ENCODE results near the gene SMYD5. TPM values are rescaled to one million over a fixed set of nuclear protein-coding genes. Genes with fewer than 3 reads are reported as not detected.

Gene SMYD5
- total RNA-seq, 2 experiments from 2014 or later: 47.0 to 50.5 TPM

DNA sequence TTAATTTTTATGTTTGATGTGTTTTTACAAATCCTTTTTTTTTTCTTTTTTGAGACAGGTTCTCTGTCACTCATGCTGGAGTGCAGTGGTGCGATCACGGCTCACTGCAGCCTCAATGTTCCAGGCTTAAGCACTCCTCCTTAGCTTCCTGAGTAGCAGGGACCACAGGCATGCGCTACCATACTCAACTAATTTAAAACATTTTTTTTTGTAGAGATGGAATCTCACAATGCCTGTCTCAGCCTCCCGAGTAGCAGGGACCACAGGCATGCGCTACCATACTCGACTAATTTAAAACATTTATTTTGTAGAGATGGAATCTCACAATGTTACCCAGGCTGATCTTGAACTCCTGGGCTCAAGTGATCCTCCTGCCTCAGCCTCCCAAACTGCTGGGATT lies 8.4 kb upstream of the SMYD5 start:
- Mint-ChIP-seq H3K4me1 (peaks cover 4% of the 10 kb centered on the region), H3K36me3 (ENCODE audit: low read depth) (no peaks in the 10 kb centered on the region), H3K27ac (no peak overlapping the region), H3K9me3 (ENCODE audit: low read depth) (no peaks in the 10 kb centered on the region), H3K4me3 (no peak overlapping the region), H3K27me3 (peaks cover 41% of the 10 kb centered on the region)
- POLR2A ChIA-PET: interaction anchor here (0.6 kb wide), 1 partner anchor 10 kb away, joined by 4 read pairs; no protein-coding TSS in a partner anchor
- ATAC-seq: no peak
- no peak for DNase-seq
- CTCF ChIA-PET: interaction anchor here (1.4 kb wide), 1 partner anchor 120 kb away, joined by 4 read pairs; no protein-coding TSS in a partner anchor
- intact Hi-C loops (cut with DNase I, micrococcal nuclease): no loop called here

DNA sequence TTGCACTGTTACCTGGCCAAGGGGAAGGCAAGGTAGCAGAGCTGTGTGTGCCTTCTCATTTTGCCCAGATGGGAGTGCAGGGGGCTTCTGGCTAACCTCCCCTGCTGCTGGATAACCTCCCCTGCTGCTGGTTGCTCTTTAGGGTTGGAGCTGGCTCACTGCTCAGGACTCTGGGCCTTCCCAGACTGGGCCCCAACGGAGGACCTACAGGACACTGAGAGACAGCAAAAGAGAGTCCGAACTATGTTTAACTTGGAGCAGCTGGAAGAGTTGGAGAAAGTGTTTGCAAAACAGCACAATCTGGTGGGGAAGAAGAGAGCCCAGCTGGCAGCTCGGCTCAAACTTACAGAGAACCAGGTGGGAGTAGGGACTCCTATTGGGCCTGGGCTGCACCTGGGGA lies 5.8 kb upstream of the SMYD5 start:
- Mint-ChIP-seq H3K36me3 (ENCODE audit: low read depth) (no peaks in the 10 kb centered on the region), H3K27ac (no peak overlapping the region), H3K9me3 (ENCODE audit: low read depth) (no peaks in the 10 kb centered on the region), H3K4me3 (no peak overlapping the region), H3K27me3 (peaks cover 31% of the 10 kb centered on the region), H3K4me1 (peaks cover 10% of the 10 kb centered on the region)
- DNase-seq: no peak
- intact Hi-C loops (cut with DNase I, micrococcal nuclease): no loop called here
- no peak for ATAC-seq
- CTCF ChIA-PET: interaction anchor here (3.3 kb wide), 1 partner anchor 31 kb away, joined by 17 read pairs; no protein-coding TSS in a partner anchor
- POLR2A ChIA-PET: no interaction called here

DNA sequence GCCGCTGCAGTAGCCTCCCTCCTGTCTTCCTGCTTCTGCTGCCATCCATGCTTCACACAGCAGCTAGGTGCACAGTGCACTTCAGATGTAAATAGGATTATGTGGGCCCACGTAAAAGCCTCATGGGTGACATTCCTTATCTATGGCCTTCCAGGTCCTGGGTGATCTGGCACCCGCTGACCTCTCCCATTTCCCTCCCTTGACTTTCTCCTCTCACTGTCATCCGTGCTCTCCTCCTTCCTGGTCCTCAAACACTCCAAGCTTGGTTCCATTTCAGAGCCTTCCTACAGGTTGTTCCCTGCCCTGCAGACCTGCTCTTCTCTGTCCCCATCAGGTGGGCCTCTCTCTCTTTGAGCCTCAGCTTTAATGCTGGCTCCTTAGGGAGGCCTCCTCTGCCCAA lies 4.0 kb upstream of the SMYD5 start:
- no peak overlapping the region for H3K4me3 Mint-ChIP-seq
- POLR2A ChIA-PET: no interaction called here

DNA sequence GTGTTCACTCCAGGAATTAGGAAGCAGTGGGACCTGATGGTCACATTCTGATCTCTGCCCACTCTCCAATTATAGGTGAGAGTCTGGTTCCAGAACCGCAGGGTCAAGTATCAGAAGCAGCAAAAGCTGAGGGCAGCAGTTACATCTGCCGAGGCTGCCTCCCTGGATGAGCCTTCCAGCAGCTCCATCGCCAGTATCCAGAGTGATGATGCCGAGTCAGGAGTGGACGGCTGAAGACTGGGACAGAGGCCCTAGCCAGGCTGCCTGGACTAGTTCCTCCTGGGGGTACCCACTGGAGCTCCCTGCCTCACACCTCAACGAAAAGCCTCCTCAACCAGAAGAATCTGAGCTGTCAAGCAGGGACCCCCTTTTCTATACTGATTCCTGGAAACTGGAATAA lies 3.3 kb upstream of the SMYD5 start:
- intact Hi-C loops (cut with DNase I, micrococcal nuclease): loop anchor here in 1 of 2 experiments (10.0 kb wide), 1 partner anchor 1624 kb away; the partner anchor contains the start of gene HK2
- H3K9me3 Mint-ChIP-seq (ENCODE audit: low read depth): no peaks in the 10 kb centered on the region
- POLR2A ChIA-PET: no interaction called here
- H3K4me3 Mint-ChIP-seq: no peak overlapping the region
- H3K36me3 Mint-ChIP-seq (ENCODE audit: low read depth): peaks cover 2% of the 10 kb centered on the region
- peaks cover 25% of the 10 kb centered on the region for H3K4me1 Mint-ChIP-seq
- no peak for ATAC-seq
- CTCF ChIA-PET: interaction anchor here (0.9 to 3.3 kb wide), 5 partner anchors 10 to 346 kb away, joined by 3 to 17 read pairs (median 3); no protein-coding TSS in a partner anchor
- H3K27ac Mint-ChIP-seq: no peak overlapping the region
- peaks cover 16% of the 10 kb centered on the region for H3K27me3 Mint-ChIP-seq
- no peak for DNase-seq

More for the DNA sequence above, 4.0 kb upstream of the SMYD5 start:
- Mint-ChIP-seq H3K4me1 (peaks cover 18% of the 10 kb centered on the region), H3K9me3 (ENCODE audit: low read depth) (no peaks in the 10 kb centered on the region), H3K27me3 (peaks cover 19% of the 10 kb centered on the region), H3K36me3 (ENCODE audit: low read depth) (peaks cover 2% of the 10 kb centered on the region), H3K27ac (no peak overlapping the region)
- CTCF ChIA-PET: interaction anchor here (0.7 to 3.3 kb wide), 4 partner anchors 11 to 316 kb away, joined by 3 to 17 read pairs (median 5); no protein-coding TSS in a partner anchor
- no peak for ATAC-seq
- intact Hi-C loops (cut with DNase I, micrococcal nuclease): loop anchor here in 1 of 2 experiments (10.0 kb wide), 1 partner anchor 1625 kb away; the partner anchor contains the start of gene HK2
- DNase-seq: no peak

DNA sequence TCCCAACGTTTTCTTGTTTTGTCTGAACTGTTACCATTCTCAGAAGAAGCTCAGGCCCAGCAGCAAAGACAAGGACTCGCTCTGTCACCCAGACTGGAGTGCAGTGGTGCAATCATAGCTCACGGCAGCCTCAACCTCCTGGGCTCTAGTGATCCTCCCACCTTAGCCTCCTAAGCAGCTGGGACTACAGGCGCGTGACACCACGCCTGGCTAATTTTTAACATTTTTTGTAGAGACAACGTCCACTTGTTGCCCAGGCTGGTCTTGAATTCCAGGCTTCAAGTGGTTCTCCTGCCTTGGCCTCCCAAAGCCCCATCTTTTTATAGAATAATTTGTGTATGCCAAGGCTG lies 2.0 kb upstream of the SMYD5 start:
- no peak overlapping the region for H3K4me3 Mint-ChIP-seq
- peaks cover 10% of the 10 kb centered on the region for H3K27me3 Mint-ChIP-seq
- H3K27ac Mint-ChIP-seq: no peak overlapping the region
- intact Hi-C loops (cut with DNase I, micrococcal nuclease): loop anchor here (1.0 to 10.0 kb wide), 3 partner anchors 35 to 1623 kb away; partner anchors contain the start of gene HK2 (in 1 of the 2)
- H3K36me3 Mint-ChIP-seq (ENCODE audit: low read depth): peaks cover 2% of the 10 kb centered on the region
- CTCF ChIA-PET: interaction anchor here (0.6 to 3.2 kb wide), 30 partner anchors 7 to 1978 kb away, joined by 3 to 37 read pairs (median 4); partner anchors contain the start of genes CCT7, NOTO and PRADC1
- peaks cover 27% of the 10 kb centered on the region for H3K4me1 Mint-ChIP-seq
- DNase-seq: no peak
- no peaks in the 10 kb centered on the region for H3K9me3 Mint-ChIP-seq (ENCODE audit: low read depth)
- ATAC-seq: no peak
- POLR2A ChIA-PET: interaction anchor here (0.7 to 1.5 kb wide), 3 partner anchors 8 to 35 kb away, joined by 3 to 8 read pairs (median 5); partner anchors contain the start of genes CCT7 and PRADC1

DNA sequence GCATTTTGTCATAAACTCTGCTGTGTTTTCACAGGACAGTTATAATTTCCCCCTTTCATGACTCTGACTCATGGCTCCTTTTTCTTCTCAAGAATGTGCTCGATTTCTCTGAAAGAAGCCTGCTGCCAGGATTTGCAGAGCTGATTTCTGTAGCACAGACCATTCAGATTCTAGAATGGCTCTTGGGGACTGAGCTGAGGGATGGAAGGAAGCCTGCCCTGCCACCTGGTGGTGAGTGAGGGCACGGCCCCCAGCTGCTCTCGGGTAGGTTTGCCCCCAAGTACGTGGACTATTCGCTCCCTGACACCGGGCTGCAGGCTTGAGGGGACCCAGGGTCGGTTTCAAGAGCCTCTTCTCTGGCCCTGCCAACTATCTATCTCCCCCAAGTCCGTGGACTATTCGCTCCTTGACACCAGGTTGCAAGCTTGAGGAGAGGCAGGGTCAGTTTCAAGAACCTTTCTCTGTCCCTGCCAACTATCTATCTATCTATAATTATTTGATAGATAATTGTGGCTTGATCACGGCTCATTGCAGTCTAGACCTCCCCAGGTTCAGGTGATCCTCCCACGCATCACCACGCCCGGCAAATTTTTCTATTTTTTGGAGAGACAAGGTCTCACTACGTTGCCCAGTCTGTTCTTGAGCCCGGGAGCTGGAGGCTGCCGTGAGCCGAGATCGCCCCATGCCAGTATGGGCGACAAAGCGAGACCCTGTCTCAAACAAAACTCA lies 1.4 kb upstream of the SMYD5 start:
- Mint-ChIP-seq H3K27me3 (peaks cover 7% of the 10 kb centered on the region), H3K4me1 (peaks cover 32% of the 10 kb centered on the region), H3K36me3 (ENCODE audit: low read depth) (peaks cover 2% of the 10 kb centered on the region), H3K9me3 (ENCODE audit: low read depth) (no peaks in the 10 kb centered on the region), H3K27ac (no peak overlapping the region), H3K4me3 (no peak overlapping the region)
- ATAC-seq (peak; percentile 79), DNase-seq (peak; percentile 89)
- POLR2A ChIA-PET: interaction anchor here (0.6 to 1.5 kb wide), 4 partner anchors 9 to 104 kb away, joined by 3 to 8 read pairs (median 6); partner anchors contain the start of genes CCT7 and PRADC1
- intact Hi-C loops (cut with DNase I, micrococcal nuclease): loop anchor here (1.0 to 10.0 kb wide), 3 partner anchors 36 to 1622 kb away; partner anchors contain the start of gene HK2 (in 1 of the 2)
- CTCF ChIA-PET: interaction anchor here (0.6 to 3.2 kb wide), 33 partner anchors 8 to 1978 kb away, joined by 3 to 37 read pairs (median 4); partner anchors contain the start of genes CCT7, NOTO and PRADC1

DNA sequence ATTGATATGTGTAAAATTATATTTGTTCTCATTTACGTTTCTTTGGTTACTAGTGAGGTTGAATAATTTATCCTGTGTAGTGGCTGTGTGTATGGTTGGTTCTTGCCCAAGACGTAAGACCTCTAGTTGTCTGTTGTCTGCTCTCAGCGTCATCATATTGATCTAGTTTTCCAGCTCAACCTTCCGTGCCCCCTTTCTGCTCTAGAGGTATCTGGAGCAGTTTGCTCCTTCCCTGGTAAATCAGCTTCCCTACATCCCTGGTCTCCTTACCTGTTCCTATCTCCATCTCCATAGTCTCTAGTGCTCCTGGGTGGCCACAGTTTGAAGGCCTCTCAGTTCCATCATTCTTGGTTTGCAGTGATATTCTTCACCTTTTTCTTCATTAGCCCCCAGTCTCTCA lies 1.2 kb downstream of the SMYD5 start:
- DNase-seq: no peak
- Mint-ChIP-seq H3K4me3 (peak overlapping the region; percentile 98), H3K4me1 (peaks cover 33% of the 10 kb centered on the region), H3K36me3 (ENCODE audit: low read depth) (peaks cover 6% of the 10 kb centered on the region), H3K9me3 (ENCODE audit: low read depth) (no peaks in the 10 kb centered on the region), H3K27ac (peak overlapping the region; percentile 99), H3K27me3 (no peaks in the 10 kb centered on the region)
- POLR2A ChIA-PET: interaction anchor here (0.7 to 0.9 kb wide), 3 partner anchors 14 to 36 kb away, joined by 3 to 5 read pairs (median 3); partner anchors contain the start of gene PRADC1
- intact Hi-C loops (cut with DNase I, micrococcal nuclease): loop anchor here in 1 of 2 experiments (10.0 kb wide), 1 partner anchor 1620 kb away; the partner anchor contains the start of gene HK2
- ATAC-seq: no peak
- CTCF ChIA-PET: interaction anchor here (0.7 to 2.1 kb wide), 7 partner anchors 13 to 144 kb away, joined by 3 to 10 read pairs (median 3); partner anchors contain the start of gene SFXN5

DNA sequence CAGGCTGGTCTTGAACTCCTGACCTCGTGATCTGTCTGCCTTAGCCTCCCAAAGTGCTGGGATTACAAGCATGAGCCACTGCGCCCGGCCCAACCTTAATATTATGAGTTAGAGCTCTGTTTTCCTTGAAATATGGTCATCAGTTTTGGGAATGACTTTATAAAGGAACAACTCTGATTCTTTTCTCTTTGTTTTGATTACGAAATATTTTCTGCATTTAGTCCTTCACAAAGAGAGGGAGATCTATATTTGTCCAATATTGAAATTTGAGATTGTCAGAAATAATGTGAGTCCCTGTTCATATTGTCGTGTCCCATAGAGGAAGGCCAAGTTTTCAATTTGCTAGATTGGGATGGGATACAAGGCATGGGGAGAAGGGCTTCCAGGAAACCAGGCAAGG lies 3.1 kb downstream of the SMYD5 start:
- ChIA-PET CTCF (interaction anchor here (2.4 kb wide), 1 partner anchor 17 kb away, joined by 11 read pairs; the partner anchor contains the start of genes CCT7 and PRADC1), POLR2A (no interaction called here)
- peak overlapping the region; percentile 22 for H3K27ac Mint-ChIP-seq
- H3K9me3 Mint-ChIP-seq (ENCODE audit: low read depth): no peaks in the 10 kb centered on the region
- intact Hi-C loops (cut with DNase I, micrococcal nuclease): loop anchor here in 1 of 2 experiments (10.0 kb wide), 1 partner anchor 1618 kb away; the partner anchor contains the start of gene HK2
- peaks cover 33% of the 10 kb centered on the region for H3K4me1 Mint-ChIP-seq
- ATAC-seq: no peak
- H3K36me3 Mint-ChIP-seq (ENCODE audit: low read depth): peaks cover 22% of the 10 kb centered on the region
- H3K4me3 Mint-ChIP-seq: no peak overlapping the region
- no peaks in the 10 kb centered on the region for H3K27me3 Mint-ChIP-seq
- DNase-seq: no peak

DNA sequence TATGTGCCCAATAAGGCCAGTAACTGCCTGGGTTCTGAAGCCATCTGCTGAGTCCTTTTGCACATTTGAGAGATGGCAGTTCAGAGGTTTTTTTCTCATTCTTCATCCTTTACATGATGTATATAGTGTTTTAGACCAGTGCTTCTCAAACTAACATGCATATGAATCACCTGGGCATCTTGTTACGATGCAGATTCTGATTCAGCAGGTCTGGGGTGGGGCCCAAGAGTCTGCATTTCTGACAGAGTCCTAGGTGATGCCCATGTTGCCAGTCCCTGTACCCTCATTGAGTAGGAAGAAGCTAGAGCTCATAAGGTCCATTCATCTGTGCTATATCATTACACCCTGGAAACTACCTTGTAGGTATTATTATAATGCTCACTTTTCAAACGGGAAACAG lies 3.8 kb downstream of the SMYD5 start:
- ChIA-PET POLR2A (interaction anchor here (1.0 kb wide), 1 partner anchor 10 kb away, joined by 6 read pairs; no protein-coding TSS in a partner anchor), CTCF (interaction anchor here (1.1 to 2.4 kb wide), 3 partner anchors 11 to 325 kb away, joined by 3 to 11 read pairs (median 4); partner anchors contain the start of genes CCT7 and PRADC1)
- peaks cover 28% of the 10 kb centered on the region for H3K4me1 Mint-ChIP-seq
- no peaks in the 10 kb centered on the region for H3K9me3 Mint-ChIP-seq (ENCODE audit: low read depth)
- peaks cover 27% of the 10 kb centered on the region for H3K36me3 Mint-ChIP-seq (ENCODE audit: low read depth)
- ATAC-seq (no peak), DNase-seq (no peak)
- intact Hi-C loops (cut with DNase I, micrococcal nuclease): loop anchor here in 1 of 2 experiments (10.0 kb wide), 1 partner anchor 1617 kb away; the partner anchor contains the start of gene HK2
- no peak overlapping the region for H3K4me3 Mint-ChIP-seq
- no peaks in the 10 kb centered on the region for H3K27me3 Mint-ChIP-seq
- no peak overlapping the region for H3K27ac Mint-ChIP-seq

DNA sequence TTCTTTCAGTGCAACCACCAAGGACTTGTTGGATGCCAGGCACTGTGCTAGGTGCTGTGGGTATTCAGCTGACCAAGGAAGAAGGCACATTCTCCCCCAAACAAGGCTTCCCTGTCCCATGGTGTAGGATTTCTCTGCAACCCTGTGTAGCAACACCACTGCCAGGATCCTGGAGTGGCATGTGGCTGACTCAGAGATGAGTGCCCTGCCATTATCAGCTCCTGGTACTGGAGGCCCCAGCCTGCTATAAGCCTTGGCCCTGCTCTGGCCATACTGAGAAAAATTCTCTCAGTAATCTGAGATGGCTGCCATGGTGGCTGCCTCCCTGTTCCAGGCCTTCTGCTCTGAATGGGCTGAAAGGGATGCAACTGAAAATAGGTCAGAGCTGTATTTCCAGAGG lies 4.3 kb downstream of the SMYD5 start:
- no peak overlapping the region for H3K4me3 Mint-ChIP-seq
- no peak overlapping the region for H3K27ac Mint-ChIP-seq
- intact Hi-C loops (cut with DNase I, micrococcal nuclease): loop anchor here in 1 of 2 experiments (10.0 kb wide), 1 partner anchor 1617 kb away; the partner anchor contains the start of gene HK2
- ChIA-PET POLR2A (interaction anchor here (1.0 kb wide), 1 partner anchor 10 kb away, joined by 6 read pairs; no protein-coding TSS in a partner anchor), CTCF (interaction anchor here (1.1 to 2.4 kb wide), 3 partner anchors 11 to 325 kb away, joined by 3 to 11 read pairs (median 4); partner anchors contain the start of genes CCT7 and PRADC1)
- no peaks in the 10 kb centered on the region for H3K9me3 Mint-ChIP-seq (ENCODE audit: low read depth)
- H3K36me3 Mint-ChIP-seq (ENCODE audit: low read depth): peaks cover 28% of the 10 kb centered on the region
- DNase-seq (no peak), ATAC-seq (no peak)
- no peaks in the 10 kb centered on the region for H3K27me3 Mint-ChIP-seq
- H3K4me1 Mint-ChIP-seq: peaks cover 24% of the 10 kb centered on the region

DNA sequence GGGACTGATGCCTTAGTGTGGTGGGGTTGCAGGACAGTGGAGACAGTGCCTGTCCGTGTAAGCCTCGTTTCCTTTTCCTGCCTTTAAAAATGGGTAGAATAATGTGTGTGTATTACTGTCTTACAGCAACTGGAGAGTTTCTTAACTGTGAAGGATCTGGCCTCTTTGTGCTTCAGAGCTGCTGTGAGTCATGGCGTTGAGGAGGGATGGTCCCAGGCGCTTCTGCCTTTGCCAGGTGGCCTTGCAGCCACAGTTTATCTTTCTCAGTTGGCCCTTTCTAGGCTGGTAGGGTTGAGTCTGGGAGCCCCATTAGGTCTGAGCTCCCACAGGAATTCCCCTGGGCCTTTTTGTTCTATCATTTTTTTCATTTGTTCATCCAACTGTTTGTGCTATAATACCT lies 9.8 kb downstream of the SMYD5 start:
- Mint-ChIP-seq H3K4me1 (no peaks in the 10 kb centered on the region), H3K4me3 (no peak overlapping the region), H3K9me3 (ENCODE audit: low read depth) (no peaks in the 10 kb centered on the region), H3K27ac (no peak overlapping the region), H3K36me3 (ENCODE audit: low read depth) (peaks cover 36% of the 10 kb centered on the region), H3K27me3 (no peaks in the 10 kb centered on the region)
- no peak for ATAC-seq
- intact Hi-C loops (cut with DNase I, micrococcal nuclease): no loop called here
- DNase-seq: no peak
- POLR2A ChIA-PET: interaction anchor here (0.7 kb wide), 1 partner anchor 270 kb away, joined by 3 read pairs; no protein-coding TSS in a partner anchor
- CTCF ChIA-PET: interaction anchor here (0.6 to 0.8 kb wide), 2 partner anchors 136 to 247 kb away, joined by 3 read pairs; no protein-coding TSS in a partner anchor

Data from activated CD4-positive, alpha-beta T cell treated with anti-CD3 and anti-CD28 coated beads for 36 hours (primary cell).